ENCODE measurements around the gene CIAO2B. TPM values are rescaled to one million over a fixed set of nuclear protein-coding genes. Genes with fewer than 3 reads are reported as not detected.
"Not testable (repeated sequence)": the region's sequence is repeated elsewhere in the genome, so short reads cannot be mapped to it uniquely, and the experiment has no call there.

Gene CIAO2B
- total RNA-seq (115 TPM), polyA plus RNA-seq (ENCODE audit: insufficient read depth in 1 of 8, insufficient read length in 8 of 8, low replicate concordance in 1 of 8) (100 to 1,000 TPM in 1 of 8 donors, 10 to 100 TPM in 7; 89.1 to 111 (median 94.2) TPM)
- long read RNA-seq, donor 1, transcript CIAO2B-201 (5 exons, 676 nt): major isoform, 29 of 32 reads
- long read RNA-seq, donor 1, partial matches to known transcripts: 0 of 32 reads
- long read RNA-seq, donor 1, other reads (novel, unspliced or antisense): 0 of 32 reads
- long read RNA-seq, donor 2, transcript CIAO2B-201 (5 exons, 676 nt): major isoform, 11 of 12 reads
- long read RNA-seq, donor 2, partial matches to known transcripts: 0 of 12 reads
- long read RNA-seq, donor 2, other reads (novel, unspliced or antisense): 0 of 12 reads
- long read RNA-seq, donor 3, transcript CIAO2B-201 (5 exons, 676 nt): major isoform, 60 of 97 reads
- long read RNA-seq, donor 3, partial matches to known transcripts: 23 of 97 reads
- long read RNA-seq, donor 3, other reads (novel, unspliced or antisense): 10 of 97 reads
- long read RNA-seq, donor 4, transcript CIAO2B-201 (5 exons, 676 nt): major isoform, 65 of 68 reads
- long read RNA-seq, donor 4, partial matches to known transcripts: 0 of 68 reads
- long read RNA-seq, donor 4, other reads (novel, unspliced or antisense): 0 of 68 reads
- long read RNA-seq, donor 5, transcript CIAO2B-203 (4 exons, 718 nt): minor isoform, 8 of 135 reads
- long read RNA-seq, donor 5, transcript CIAO2B-201 (5 exons, 676 nt): major isoform, 126 of 135 reads
- long read RNA-seq, donor 5, partial matches to known transcripts: 0 of 135 reads
- long read RNA-seq, donor 5, other reads (novel, unspliced or antisense): 0 of 135 reads
- long read RNA-seq, donor 6, transcript CIAO2B-201 (5 exons, 676 nt): major isoform, 136 of 144 reads
- long read RNA-seq, donor 6, transcript CIAO2B-203 (4 exons, 718 nt): minor isoform, 7 of 144 reads
- long read RNA-seq, donor 6, partial matches to known transcripts: 0 of 144 reads
- long read RNA-seq, donor 6, other reads (novel, unspliced or antisense): 0 of 144 reads
- long read RNA-seq, donor 7, transcript CIAO2B-201 (5 exons, 676 nt): major isoform, 86 of 89 reads
- long read RNA-seq, donor 7, partial matches to known transcripts: 0 of 89 reads
- long read RNA-seq, donor 7, other reads (novel, unspliced or antisense): 0 of 89 reads
- long read RNA-seq, donor 8, transcript CIAO2B-201 (5 exons, 676 nt): major isoform, 49 of 53 reads
- long read RNA-seq, donor 8, partial matches to known transcripts: 0 of 53 reads
- long read RNA-seq, donor 8, other reads (novel, unspliced or antisense): 0 of 53 reads
- long read RNA-seq, donor 9, transcript CIAO2B-201 (5 exons, 676 nt): major isoform, 56 of 63 reads
- long read RNA-seq, donor 9, transcript CIAO2B-203 (4 exons, 718 nt): minor isoform, 7 of 63 reads
- long read RNA-seq, donor 9, partial matches to known transcripts: 0 of 63 reads
- long read RNA-seq, donor 9, other reads (novel, unspliced or antisense): 0 of 63 reads
- long read RNA-seq, donor 10, transcript CIAO2B-201 (5 exons, 676 nt): major isoform, 73 of 80 reads
- long read RNA-seq, donor 10, transcript CIAO2B-203 (4 exons, 718 nt): minor isoform, 5 of 80 reads
- long read RNA-seq, donor 10, partial matches to known transcripts: 0 of 80 reads
- long read RNA-seq, donor 10, other reads (novel, unspliced or antisense): 0 of 80 reads
- long read RNA-seq, donor 11, transcript CIAO2B-201 (5 exons, 676 nt): major isoform, 66 of 71 reads
- long read RNA-seq, donor 11, transcript CIAO2B-203 (4 exons, 718 nt): minor isoform, 5 of 71 reads
- long read RNA-seq, donor 11, partial matches to known transcripts: 0 of 71 reads
- long read RNA-seq, donor 11, other reads (novel, unspliced or antisense): 0 of 71 reads

DNA sequence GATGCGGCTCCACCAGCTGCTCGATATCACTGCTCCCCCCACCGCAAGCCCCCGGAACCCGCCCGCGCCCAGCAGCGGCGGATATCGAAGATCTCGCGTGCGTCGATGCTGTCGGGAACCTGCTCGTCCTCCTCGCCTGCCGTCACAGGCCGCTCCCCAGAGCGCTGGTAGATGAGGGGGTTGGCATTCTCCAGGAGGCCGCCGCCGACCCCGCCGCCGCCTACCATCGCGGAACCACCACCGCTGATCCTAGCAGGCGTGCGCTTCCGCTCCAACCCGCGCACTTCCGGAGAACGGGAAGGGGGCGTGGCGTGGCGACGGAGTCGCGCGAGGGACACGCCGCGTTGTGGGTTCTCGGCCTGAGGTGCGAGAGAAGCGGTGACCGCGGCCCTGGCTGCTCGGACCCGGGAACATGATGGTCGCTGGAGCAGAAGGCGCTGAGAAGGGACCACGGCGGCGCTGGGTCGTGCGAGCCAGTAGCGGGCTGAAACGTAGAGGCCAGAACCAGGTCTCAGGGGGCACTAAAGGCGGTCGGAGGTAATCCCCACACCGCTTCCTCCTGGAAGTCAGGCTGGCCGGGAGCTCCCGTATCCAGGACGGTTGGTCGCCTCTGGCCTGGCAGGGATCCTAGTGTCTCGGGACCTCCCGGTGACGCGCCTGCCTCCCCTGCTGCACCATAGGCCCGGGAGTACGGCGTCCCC, at the start of gene CIAO2B:
Gene CIAO2B, minus strand, starts transcription at position 265 of the 701 bp plus-strand sequence. Its CDS starts 38 bp downstream, at position 227.
- Histone ChIP-seq H3K4me1 (ENCODE audit: control insufficient read depth, insufficient read depth, low read length) (peaks cover 29% of the 10 kb centered on the region), H3K4me3 (ENCODE audit: low read length) (peak within 1 kb of the TSS; percentile 96)

DNA sequence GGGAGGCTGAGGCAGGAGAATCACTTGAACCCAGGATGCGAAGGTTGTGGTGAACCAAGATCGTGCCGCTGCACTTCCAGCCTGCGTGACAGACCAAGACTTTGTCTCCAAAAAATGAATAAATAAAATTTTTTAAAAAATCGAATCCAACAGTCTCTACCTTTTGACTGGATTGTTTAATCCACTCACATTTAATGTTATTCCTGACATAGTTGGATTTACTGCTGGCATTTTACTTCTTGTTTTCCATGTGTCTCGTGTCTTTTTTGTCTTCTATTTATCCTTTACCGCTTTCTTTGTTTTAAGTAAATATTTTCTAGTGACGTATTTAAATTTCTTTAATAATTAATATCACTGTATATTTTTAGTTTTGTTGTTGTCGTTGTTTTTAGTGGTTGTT, 48.8 kb upstream of the CIAO2B start:
- Histone ChIP-seq H3K4me1 (ENCODE audit: control insufficient read depth, insufficient read depth, low read length) (peaks cover 2% of the 10 kb centered on the region), H3K4me3 (ENCODE audit: low read length) (no peak overlapping the region), H3K27me3 (ENCODE audit: control insufficient read depth, insufficient read depth, low read length) (peaks cover 4% of the 10 kb centered on the region), H3K36me3 (ENCODE audit: control insufficient read depth, insufficient read depth, low read length) (no peaks in the 10 kb centered on the region), H3K9me3 (replicated peaks; ENCODE audit: control insufficient read depth, low read depth, low read length) (no peaks in the 10 kb centered on the region), H3K27ac (ENCODE audit: low read length) (no peak overlapping the region)
- DNase-seq: no peak
- whole genome bisulfite sequencing (ENCODE audit: insufficient coverage): 96% methylated on average over 4 of the region's 9 CpGs

More for the DNA sequence above, at the start of gene CIAO2B:
- peak within 1 kb of the TSS; percentile 86 for H3K27ac ChIP-seq (ENCODE audit: low read length)
- no peaks in the 10 kb centered on the region for H3K9me3 ChIP-seq (replicated peaks; ENCODE audit: control insufficient read depth, low read depth, low read length)
- under 1% methylated on average over 62 of the region's 76 CpGs for WGBS (ENCODE audit: insufficient coverage)
- peak; percentile 95 for DNase-seq
- H3K27me3 ChIP-seq (ENCODE audit: control insufficient read depth, insufficient read depth, low read length): no peaks in the 10 kb centered on the region
- H3K36me3 ChIP-seq (ENCODE audit: control insufficient read depth, insufficient read depth, low read length): peaks cover 37% of the 10 kb centered on the region

DNA sequence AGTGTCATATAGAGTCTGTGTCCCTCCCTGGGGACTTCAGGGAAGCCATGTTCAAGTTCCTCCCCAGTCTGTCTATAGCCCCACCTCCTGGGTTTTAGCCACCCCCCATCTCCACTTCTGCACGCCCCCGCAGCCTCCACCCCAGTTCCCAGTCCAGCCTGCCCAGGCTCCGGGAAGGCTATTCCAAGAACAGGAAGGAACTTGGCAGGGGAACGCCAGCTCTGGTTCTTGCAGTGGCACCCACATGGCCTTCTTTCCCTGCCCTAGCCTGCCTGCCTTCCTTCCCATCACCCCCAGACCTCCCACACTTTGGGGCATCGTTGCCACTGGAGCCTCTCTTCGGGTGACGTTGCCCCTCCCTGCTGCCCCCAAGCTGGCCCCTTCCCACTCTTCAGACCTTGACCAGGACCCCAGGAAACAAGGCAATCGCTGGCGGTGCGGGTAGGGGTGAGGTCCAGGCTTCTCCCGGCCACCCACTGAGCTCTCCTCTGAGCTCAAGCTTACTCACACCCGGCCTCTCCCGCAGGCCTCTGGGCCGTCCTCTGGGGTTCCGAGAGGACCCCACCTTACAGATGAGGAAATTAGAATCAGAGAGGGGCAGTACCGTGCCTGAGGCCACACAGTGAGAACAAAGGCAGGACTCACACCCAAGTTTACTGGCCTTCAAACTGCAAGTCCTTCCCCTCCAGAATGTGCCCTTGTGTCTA, 45.0 kb upstream of the CIAO2B start:
- peaks cover 4% of the 10 kb centered on the region for H3K27me3 ChIP-seq (ENCODE audit: control insufficient read depth, insufficient read depth, low read length)
- H3K4me3 ChIP-seq (ENCODE audit: low read length): no peak overlapping the region
- peak; percentile 27 for DNase-seq
- no peaks in the 10 kb centered on the region for H3K36me3 ChIP-seq (ENCODE audit: control insufficient read depth, insufficient read depth, low read length)
- H3K9me3 ChIP-seq (replicated peaks; ENCODE audit: control insufficient read depth, low read depth, low read length): no peaks in the 10 kb centered on the region
- H3K4me1 ChIP-seq (ENCODE audit: control insufficient read depth, insufficient read depth, low read length): no peaks in the 10 kb centered on the region
- 46% methylated on average over 10 of the region's 16 CpGs for WGBS (ENCODE audit: insufficient coverage)
- H3K27ac ChIP-seq (ENCODE audit: low read length): no peak overlapping the region

DNA sequence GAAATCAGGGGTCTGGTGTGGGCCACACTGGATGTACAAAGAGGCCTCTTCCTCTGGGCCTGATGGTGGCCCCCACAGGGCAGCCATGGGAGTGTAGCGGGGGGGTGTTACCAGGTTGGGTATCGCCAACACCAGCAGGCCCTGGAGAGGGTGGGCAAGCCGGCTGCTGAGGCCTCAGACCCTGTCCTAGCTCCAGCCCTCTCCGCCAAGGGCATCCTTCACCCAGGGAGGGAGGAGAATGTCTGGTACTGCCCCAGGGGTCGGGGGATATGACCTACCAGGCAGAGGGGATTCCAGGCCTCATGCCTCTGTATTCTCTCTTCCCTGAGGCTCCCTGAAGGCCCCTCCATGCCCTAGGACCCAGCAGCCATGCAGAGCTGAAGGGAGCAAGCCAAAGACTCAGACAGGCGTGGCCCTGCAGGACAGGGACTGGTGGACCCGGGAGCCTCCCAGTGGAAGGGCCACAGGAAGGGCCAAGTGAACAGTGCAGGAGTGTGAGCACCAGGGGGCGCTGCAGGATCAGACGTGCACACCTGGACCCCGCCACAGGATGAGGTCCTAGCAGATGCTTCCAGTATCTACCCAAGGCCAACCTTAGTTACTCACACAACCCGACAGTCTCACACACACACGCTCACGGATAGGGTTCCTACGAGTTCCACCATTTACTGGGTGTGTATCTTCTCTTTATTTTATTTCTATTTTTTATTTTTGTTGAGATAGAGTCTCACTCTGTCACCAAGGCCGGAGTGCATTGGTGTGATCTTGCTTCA, 43.3 kb upstream of the CIAO2B start:
- Histone ChIP-seq H3K9me3 (replicated peaks; ENCODE audit: control insufficient read depth, low read depth, low read length) (no peaks in the 10 kb centered on the region), H3K27ac (ENCODE audit: low read length) (no peak overlapping the region), H3K4me3 (ENCODE audit: low read length) (no peak overlapping the region), H3K4me1 (ENCODE audit: control insufficient read depth, insufficient read depth, low read length) (no peaks in the 10 kb centered on the region), H3K27me3 (ENCODE audit: control insufficient read depth, insufficient read depth, low read length) (peaks cover 4% of the 10 kb centered on the region), H3K36me3 (ENCODE audit: control insufficient read depth, insufficient read depth, low read length) (no peaks in the 10 kb centered on the region)
- WGBS (ENCODE audit: insufficient coverage): 35% methylated on average over 9 of the region's 15 CpGs
- DNase-seq: peak; percentile 84

DNA sequence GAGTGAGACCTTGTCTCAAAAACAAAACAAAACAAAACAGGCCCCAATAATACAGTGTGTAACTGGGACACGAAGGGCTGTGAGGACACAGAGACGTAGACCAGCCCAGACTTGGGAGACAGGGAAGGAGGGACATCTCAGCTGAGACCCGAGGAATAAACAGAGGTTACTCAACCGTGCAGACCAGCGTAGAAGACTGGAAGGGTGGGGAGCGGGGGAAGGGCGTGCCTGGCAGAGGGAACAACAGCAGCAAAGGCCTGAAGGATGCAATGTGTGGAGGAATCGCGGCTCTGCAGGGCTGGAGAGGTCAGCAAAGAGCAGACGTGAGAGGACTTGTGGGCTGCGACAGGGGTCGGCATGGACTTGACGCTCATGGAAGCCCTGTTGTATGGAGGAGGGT, 42.5 kb upstream of the CIAO2B start:
- Histone ChIP-seq H3K4me3 (ENCODE audit: low read length) (no peak overlapping the region), H3K36me3 (ENCODE audit: control insufficient read depth, insufficient read depth, low read length) (no peaks in the 10 kb centered on the region), H3K4me1 (ENCODE audit: control insufficient read depth, insufficient read depth, low read length) (no peaks in the 10 kb centered on the region), H3K27me3 (ENCODE audit: control insufficient read depth, insufficient read depth, low read length) (peaks cover 4% of the 10 kb centered on the region), H3K27ac (ENCODE audit: low read length) (no peak overlapping the region), H3K9me3 (replicated peaks; ENCODE audit: control insufficient read depth, low read depth, low read length) (no peaks in the 10 kb centered on the region)
- DNase-seq: no peak
- 46% methylated on average over 13 of the region's 13 CpGs for WGBS (ENCODE audit: insufficient coverage)

DNA sequence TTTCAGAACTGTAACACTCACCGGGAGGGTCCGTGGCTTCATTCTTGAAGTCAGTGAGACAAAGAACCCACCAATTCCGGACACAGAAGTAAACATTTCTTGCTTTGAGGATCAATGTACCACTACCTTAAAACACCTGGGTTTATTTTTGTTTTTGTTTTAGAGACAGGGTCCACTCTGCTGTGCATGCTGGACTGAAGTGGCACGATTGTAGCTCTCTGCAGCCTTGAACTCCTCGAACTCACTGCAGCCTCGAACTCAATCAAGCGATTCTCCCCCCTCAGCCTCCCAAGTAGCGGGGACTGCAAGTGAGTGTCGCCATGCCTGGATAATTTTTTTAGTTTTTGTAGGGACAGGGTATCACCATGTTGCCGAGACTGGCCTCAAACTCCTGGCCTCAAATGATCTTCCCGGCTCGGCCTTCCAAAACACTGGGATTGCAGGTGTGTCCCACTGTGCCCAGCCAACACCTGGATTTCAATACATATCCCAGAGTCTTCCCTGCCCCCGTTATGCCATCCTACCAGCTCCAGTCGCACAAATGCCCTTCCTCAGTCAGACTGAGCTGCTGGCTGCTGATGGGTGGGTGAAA, 41.2 kb upstream of the CIAO2B start:
- H3K27ac ChIP-seq (ENCODE audit: low read length): no peak overlapping the region
- 84% methylated on average over 7 of the region's 14 CpGs for WGBS (ENCODE audit: insufficient coverage)
- no peaks in the 10 kb centered on the region for H3K4me1 ChIP-seq (ENCODE audit: control insufficient read depth, insufficient read depth, low read length)
- H3K27me3 ChIP-seq (ENCODE audit: control insufficient read depth, insufficient read depth, low read length): peaks cover 9% of the 10 kb centered on the region
- no peak for DNase-seq
- no peaks in the 10 kb centered on the region for H3K36me3 ChIP-seq (ENCODE audit: control insufficient read depth, insufficient read depth, low read length)
- H3K4me3 ChIP-seq (ENCODE audit: low read length): no peak overlapping the region
- H3K9me3 ChIP-seq (replicated peaks; ENCODE audit: control insufficient read depth, low read depth, low read length): no peaks in the 10 kb centered on the region

DNA sequence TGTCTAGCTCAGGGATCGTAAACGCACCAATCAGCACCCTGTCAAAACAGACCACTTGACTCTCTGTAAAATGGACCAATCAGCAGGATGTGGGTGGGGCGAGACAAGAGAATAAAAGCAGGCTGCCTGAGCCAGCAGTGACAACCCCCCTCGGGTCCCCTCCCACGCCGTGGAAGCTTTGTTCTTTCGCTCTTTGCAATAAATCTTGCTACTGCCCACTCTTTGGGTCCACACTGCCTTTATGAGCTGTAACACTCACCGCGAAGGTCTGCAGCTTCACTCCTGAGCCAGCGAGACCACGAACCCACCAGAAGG, 40.7 kb upstream of the CIAO2B start:
- not testable (repeated sequence) for H3K9me3 ChIP-seq (replicated peaks; ENCODE audit: control insufficient read depth, low read depth, low read length); DNase-seq; H3K4me3 ChIP-seq (ENCODE audit: low read length); H3K36me3 ChIP-seq (ENCODE audit: control insufficient read depth, insufficient read depth, low read length); H3K4me1 ChIP-seq (ENCODE audit: control insufficient read depth, insufficient read depth, low read length); H3K27ac ChIP-seq (ENCODE audit: low read length); H3K27me3 ChIP-seq (ENCODE audit: control insufficient read depth, insufficient read depth, low read length)
- WGBS (ENCODE audit: insufficient coverage): 35% methylated on average over 8 of the region's 11 CpGs
